Vagina (tissue), 2 donors: ENCODE data around the gene CALCA. TPM values are rescaled to one million over a fixed set of nuclear protein-coding genes. Genes with fewer than 3 reads are reported as not detected.

ENCODE experiments used
- DNase-seq, 2 donors: peaks; one replicate each; pipeline ENCODE4 v3.0.0-alpha.2; 2017; ENCODE audit errors: extremely low spot score in 2 of 2
- H3K27ac ChIP-seq: fragments of 200-600 bp; sonication (generic); one replicate; pipeline ENCODE4 v1.5.1; 2019
- H3K27me3 ChIP-seq: fragments of 200-600 bp; sonication (generic); one replicate; pipeline ENCODE4 v1.5.1; 2019
- H3K36me3 ChIP-seq, 2 donors: fragments of 200-600 bp; sonication (generic); one replicate each; pipeline ENCODE4 v1.5.1; 2017 to 2019
- H3K4me1 ChIP-seq: fragments of 200-600 bp; sonication (generic); one replicate; pipeline ENCODE4 v1.5.1; 2019
- H3K4me3 ChIP-seq, 2 donors: fragments of 200-600 bp; sonication (generic); 1 replicate in 1 of 2; 2 replicates in 1 of 2; pipeline ENCODE4 v1.5.1; 2016 to 2019
- H3K9me3 ChIP-seq: fragments of 200-600 bp; sonication (generic); one replicate; pipeline ENCODE4 v1.5.1; 2019
- POLR2A ChIP-seq, 2 donors: fragments of 450-650 bp; IDR thresholded peaks; one replicate each; pipeline ENCODE4 v1.6.1; 2017; ENCODE audit warnings: antibody characterized with exemption in 2 of 2, mild to moderate bottlenecking in 2 of 2, moderate library complexity in 2 of 2
- POLR2AphosphoS5 ChIP-seq, 2 donors: sonication (generic); formaldehyde crosslinking; IDR thresholded peaks; one replicate each; pipeline ENCODE4 v1.9.0; 2017; ENCODE audit warnings: antibody characterized with exemption in 2 of 2, mild to moderate bottlenecking in 2 of 2, low read depth in 1 of 2; ENCODE audit not compliant: insufficient read depth in 1 of 2
- intact Hi-C: fragments of 100-400 bp; cut with DNase I; formaldehyde crosslinking; loops from one replicate; pipeline ENCODE4 v1.15.1; 2023
- total RNA-seq: library from RNA; depleted of rRNA; stranded (reverse); fragments of >200 nt; gene quantifications from one replicate; pipeline ENCODE4 v1.2.3, GENCODE V29; 2016
- TF ChIP-seq, protein P1 (sequence below), 3 experiments: fragments of 450-650 bp in 2 of 3; fragments of 200-600 bp in 1 of 3; sonication (generic) in 1 of 3; IDR thresholded peaks; one replicate each; pipeline ENCODE4 v1.5.1; 2017 to 2019; ENCODE audit warnings: antibody characterized with exemption in 3 of 3, mild to moderate bottlenecking in 2 of 3, moderate library complexity in 2 of 3

Gene CALCA, protein sequence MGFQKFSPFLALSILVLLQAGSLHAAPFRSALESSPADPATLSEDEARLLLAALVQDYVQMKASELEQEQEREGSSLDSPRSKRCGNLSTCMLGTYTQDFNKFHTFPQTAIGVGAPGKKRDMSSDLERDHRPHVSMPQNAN
- total RNA-seq, result not detected

DNA sequence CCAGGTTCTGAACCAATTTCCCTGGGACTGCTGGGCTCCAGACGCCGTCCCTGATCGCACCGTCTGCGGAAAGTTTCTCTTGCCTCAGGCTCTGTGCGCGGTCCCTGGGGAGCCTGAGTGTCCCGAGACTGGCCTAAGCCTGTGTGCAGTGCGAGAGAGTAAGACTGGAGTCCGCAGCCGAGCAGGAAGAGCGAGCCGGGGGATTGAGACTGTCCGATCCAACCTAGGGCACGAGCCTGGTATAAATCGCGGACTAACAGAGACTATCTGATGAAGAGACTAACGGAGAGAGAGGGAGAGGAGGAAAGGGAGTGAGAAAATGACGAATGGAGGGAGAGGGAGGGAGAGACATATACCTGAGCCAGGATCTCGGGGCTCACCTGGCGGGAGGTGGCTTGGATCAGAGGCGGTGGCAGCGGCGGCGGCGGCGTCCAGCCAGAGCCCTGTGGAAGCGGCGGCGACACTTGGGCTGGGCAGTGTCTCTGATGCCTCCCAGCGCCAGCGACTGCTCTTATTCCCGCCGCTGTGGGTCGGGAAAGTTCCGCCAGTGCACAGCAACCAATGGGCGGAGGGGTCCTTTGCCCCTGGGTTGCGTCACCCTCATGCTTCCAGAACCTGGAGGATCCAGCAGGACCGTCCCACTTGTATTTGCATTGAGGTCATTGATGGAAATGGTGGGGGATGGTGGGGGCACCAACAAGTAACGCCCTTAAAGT is at the start of gene CALCA:
TSS of gene CALCA (minus strand) at position 487 of the 716 bp plus-strand sequence. CDS start 1,159 bp downstream, outside the sequence.
- Histone ChIP-seq H3K27ac (no peak within 1 kb of the TSS), H3K4me3 (no peak within 1 kb of the TSS), H3K27me3 (peaks cover 6% of the 10 kb centered on the region), H3K9me3 (no peaks in the 10 kb centered on the region), H3K36me3 (no peaks in the 10 kb centered on the region), H3K4me1 (peaks cover 29% of the 10 kb centered on the region)
- DNase-seq, result no peak
- intact Hi-C loops, result no loop called here
- TF ChIP-seq, protein P1, sequence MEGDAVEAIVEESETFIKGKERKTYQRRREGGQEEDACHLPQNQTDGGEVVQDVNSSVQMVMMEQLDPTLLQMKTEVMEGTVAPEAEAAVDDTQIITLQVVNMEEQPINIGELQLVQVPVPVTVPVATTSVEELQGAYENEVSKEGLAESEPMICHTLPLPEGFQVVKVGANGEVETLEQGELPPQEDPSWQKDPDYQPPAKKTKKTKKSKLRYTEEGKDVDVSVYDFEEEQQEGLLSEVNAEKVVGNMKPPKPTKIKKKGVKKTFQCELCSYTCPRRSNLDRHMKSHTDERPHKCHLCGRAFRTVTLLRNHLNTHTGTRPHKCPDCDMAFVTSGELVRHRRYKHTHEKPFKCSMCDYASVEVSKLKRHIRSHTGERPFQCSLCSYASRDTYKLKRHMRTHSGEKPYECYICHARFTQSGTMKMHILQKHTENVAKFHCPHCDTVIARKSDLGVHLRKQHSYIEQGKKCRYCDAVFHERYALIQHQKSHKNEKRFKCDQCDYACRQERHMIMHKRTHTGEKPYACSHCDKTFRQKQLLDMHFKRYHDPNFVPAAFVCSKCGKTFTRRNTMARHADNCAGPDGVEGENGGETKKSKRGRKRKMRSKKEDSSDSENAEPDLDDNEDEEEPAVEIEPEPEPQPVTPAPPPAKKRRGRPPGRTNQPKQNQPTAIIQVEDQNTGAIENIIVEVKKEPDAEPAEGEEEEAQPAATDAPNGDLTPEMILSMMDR (IDR thresholded peaks at IDR 0.05), result no peak
- TF ChIP-seq POLR2A (IDR thresholded peaks at IDR 0.05) (no peak), POLR2AphosphoS5 (IDR thresholded peaks at IDR 0.05; ENCODE audit: insufficient read depth in 1 of 2, low read depth in 1 of 2) (no peak)

DNA sequence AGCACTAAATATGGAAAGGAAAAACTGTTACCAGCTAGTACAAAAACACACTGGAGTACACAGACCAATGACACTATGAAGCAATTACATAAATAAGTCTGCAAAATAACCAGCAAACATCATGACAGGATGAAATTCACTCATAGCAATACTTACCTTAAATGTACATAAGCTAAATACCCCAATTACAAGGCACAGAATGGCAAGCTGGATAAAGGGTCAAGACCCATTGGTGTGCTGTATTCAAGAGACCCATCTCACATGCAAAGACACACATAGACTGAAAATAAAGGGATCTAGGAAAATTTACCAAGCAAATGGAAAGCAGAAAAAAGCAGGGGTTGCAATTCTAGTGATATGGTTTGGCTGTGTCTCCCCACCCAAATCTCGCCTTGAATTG is 44.0 kb upstream of the CALCA start:
- Histone ChIP-seq H3K9me3 (no peaks in the 10 kb centered on the region), H3K4me3 (no peak overlapping the region), H3K27me3 (no peaks in the 10 kb centered on the region), H3K27ac (no peak overlapping the region), H3K4me1 (no peaks in the 10 kb centered on the region), H3K36me3 (no peaks in the 10 kb centered on the region)
- DNase-seq, result no peak
- TF ChIP-seq, protein P1 (IDR thresholded peaks at IDR 0.05), result no peak
- no peak for TF ChIP-seq POLR2A (IDR thresholded peaks at IDR 0.05)
- no peak for TF ChIP-seq POLR2AphosphoS5 (IDR thresholded peaks at IDR 0.05; ENCODE audit: insufficient read depth in 1 of 2, low read depth in 1 of 2)
- intact Hi-C loops, result no loop called here

DNA sequence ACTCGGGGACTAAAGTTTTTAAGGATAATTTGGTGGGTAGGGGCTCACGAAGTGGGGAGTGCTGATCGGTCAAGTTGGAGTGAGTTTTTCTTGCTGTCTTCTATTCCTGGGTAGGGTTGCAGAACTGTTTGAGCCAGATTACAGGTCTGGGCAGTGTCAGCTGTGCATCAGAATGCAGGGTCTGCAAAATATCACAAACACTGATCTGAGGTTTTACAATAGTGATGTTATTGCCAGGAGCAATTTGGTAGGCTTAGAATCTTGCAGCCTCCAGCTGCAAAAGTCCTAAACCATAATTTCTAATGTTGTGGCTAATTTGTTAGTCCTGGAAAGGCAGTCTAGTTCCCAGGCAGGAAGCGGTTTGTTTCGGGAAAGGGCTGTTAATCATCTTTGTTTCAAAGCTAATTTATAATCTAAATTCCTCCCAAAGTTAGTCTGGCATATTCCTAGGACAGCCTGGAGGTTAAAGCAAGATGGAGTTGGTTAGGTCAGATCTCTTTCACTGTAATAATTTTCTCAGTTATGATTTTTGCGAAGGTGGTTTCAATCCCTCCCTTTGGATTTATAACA is 39.7 kb upstream of the CALCA start:
- H3K27ac ChIP-seq, result no peak overlapping the region
- no peak for DNase-seq
- TF ChIP-seq, protein P1 (IDR thresholded peaks at IDR 0.05), result no peak
- TF ChIP-seq POLR2AphosphoS5 (IDR thresholded peaks at IDR 0.05; ENCODE audit: insufficient read depth in 1 of 2, low read depth in 1 of 2) (no peak), POLR2A (IDR thresholded peaks at IDR 0.05) (no peak)
- no peak overlapping the region for H3K4me3 ChIP-seq
- intact Hi-C loops, result no loop called here
- no peaks in the 10 kb centered on the region for H3K9me3 ChIP-seq
- no peaks in the 10 kb centered on the region for H3K4me1 ChIP-seq
- H3K27me3 ChIP-seq, result no peaks in the 10 kb centered on the region
- H3K36me3 ChIP-seq, result no peaks in the 10 kb centered on the region

DNA sequence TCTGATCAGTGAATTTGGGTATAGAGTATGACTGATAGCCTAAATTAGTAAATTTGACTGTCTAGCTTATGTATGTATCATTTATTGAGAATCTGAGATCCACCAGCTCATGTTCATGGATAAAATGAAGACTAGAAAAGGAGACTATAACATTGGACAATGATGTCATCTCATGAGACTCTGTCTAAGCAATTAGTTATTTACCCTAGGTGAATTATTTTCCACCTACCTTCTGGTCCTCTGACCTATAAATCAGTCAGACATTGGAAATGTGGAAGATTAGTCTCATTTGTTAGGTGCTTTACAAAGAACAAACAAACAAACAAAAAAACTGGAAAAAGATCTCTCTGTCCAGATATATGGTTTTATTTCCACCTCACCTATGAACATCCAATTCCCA is 38.7 kb upstream of the CALCA start:
- TF ChIP-seq POLR2A (IDR thresholded peaks at IDR 0.05) (no peak), POLR2AphosphoS5 (IDR thresholded peaks at IDR 0.05; ENCODE audit: insufficient read depth in 1 of 2, low read depth in 1 of 2) (no peak)
- TF ChIP-seq, protein P1 (IDR thresholded peaks at IDR 0.05), result no peak
- no peak overlapping the region for H3K4me3 ChIP-seq
- no peaks in the 10 kb centered on the region for H3K9me3 ChIP-seq
- no peaks in the 10 kb centered on the region for H3K36me3 ChIP-seq
- no peaks in the 10 kb centered on the region for H3K4me1 ChIP-seq
- intact Hi-C loops, result no loop called here
- DNase-seq, result no peak
- no peaks in the 10 kb centered on the region for H3K27me3 ChIP-seq
- no peak overlapping the region for H3K27ac ChIP-seq
